GM19328 (cell line): ENCODE results near the gene RNASEH1.
"Not testable (repeated sequence)": the region's sequence is repeated elsewhere in the genome, so short reads cannot be mapped to it uniquely, and the experiment has no call there.

Experiments used
- ATAC-seq: cut with Tn5 transposase; IDR thresholded peaks from one replicate; pipeline ENCODE4 v1.9.1; 2021; ENCODE audit warnings: mild to moderate bottlenecking, moderate library complexity; ENCODE audit not compliant: unreplicated experiment

Gene RNASEH1

DNA sequence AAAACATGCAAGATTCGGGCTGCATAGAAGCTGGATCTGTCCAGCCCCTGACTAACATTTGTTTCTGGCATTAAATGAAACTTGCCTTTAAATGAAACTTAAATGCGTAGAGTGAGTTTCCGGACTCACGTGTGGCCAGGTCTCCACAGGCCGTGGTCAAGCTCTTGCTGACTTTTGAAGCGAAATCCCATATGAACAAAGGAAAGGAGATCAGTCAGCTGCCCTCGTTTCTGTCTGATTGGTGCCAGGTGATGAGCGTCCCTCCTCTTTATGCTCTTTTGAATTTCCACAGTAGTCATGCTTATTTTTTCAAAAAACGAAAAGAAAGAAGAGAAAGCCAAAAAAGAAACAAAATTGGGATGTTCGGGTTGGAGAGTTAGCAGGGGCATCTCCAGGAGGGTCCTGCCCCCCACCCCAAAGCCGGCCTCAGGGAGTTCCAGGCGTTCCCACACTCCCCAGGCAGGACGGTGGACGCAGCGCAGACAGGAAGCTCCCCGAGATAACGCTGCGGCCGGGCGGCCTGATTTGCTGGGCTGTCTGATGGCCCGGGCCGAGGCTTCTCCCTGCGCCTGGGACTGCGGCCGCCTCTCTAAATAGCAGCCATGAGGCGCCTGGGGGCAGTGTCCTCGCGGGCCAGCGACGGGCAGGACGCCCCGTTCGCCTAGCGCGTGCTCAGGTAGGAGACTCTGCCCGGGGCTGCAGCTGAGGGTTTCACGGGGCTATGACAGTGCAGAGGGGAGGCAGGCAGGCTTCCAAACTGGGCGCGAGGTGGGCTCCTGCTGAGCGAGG, 36.6 kb upstream of the RNASEH1 start, which contains the start of gene COLEC11:
Gene COLEC11, plus strand, starts transcription at position 620 of the 789 bp plus-strand sequence. CDS start 9,229 bp downstream, outside the sequence.
- no peak for ATAC-seq

DNA sequence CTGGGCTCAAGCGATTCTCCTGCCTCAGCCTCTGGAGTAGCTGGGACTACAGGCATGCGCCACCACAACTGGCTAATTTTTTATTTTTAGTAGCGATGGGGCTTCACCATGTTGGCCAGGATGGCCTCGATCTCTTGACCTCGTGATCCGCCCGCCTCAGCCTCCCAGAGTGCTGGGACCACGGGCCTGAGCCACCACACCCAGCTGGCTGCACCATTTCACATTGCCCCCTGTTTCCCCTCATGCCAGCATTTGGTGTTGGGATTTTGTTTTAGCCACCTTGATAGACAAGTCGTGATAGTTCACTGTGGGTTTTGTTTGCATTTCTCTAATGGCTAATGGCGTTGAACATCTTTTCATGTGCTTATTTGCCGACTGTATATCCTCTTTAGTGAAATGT, 31.0 kb upstream of the RNASEH1 start:
- ATAC-seq: no peak

DNA sequence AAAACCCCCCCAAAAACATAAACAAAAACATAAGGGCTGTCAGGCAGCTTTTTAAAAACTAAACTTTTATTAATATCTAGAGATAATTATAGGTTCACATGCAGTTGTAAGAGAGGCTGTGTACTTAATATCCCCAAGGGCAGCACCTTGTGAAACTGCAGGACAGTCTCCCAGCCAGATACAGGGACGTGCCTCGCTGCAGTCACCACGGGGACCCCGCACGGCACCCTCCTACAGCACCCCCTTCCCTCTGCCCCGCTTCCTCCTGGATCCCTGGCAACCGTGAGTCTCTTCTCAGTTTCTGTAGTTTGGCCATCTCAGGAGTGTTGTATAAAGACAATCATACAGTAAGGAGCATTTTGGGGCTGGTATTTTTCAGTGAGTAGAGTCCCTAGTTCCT, 30.0 kb upstream of the RNASEH1 start:
- no peak for ATAC-seq

- no peak for ATAC-seq
Observed at GRCh38 chr2:3587432-3587831, 29.3 kb upstream of the RNASEH1 start.

- no peak for ATAC-seq
Observed at GRCh38 chr2:3587021-3587420, 28.9 kb upstream of the RNASEH1 start.

DNA sequence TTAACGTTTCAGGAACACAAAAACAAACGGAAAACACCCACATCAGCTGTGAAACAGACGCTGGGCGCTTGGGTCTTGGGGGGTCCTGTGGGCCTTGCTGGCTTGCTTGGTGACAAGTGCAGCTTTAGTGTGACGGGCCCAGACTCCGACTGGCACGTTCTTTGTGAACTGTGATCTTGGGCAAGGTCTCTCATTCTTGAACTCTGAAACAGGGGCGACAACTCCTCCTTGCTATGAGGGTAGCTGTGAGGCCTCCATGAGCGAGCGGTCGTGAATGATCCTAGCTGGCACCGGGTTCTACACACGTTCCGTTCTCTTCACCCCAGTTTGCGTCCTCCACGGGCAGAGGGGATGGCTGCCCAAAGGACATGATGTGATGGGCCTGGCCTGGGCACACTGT, 28.1 kb upstream of the RNASEH1 start:
- ATAC-seq: no peak

- no peak for ATAC-seq
Observed at GRCh38 chr2:3585261-3586109, 27.4 kb upstream of the RNASEH1 start.

GRCh38 chr2:3584608-3585260, 26.6 kb upstream of the RNASEH1 start:
- ATAC-seq: no peak

GRCh38 chr2:3584076-3584475, 25.9 kb upstream of the RNASEH1 start:
- ATAC-seq: no peak

GRCh38 chr2:3581367-3582262, 23.5 kb upstream of the RNASEH1 start:
- no peak for ATAC-seq

DNA sequence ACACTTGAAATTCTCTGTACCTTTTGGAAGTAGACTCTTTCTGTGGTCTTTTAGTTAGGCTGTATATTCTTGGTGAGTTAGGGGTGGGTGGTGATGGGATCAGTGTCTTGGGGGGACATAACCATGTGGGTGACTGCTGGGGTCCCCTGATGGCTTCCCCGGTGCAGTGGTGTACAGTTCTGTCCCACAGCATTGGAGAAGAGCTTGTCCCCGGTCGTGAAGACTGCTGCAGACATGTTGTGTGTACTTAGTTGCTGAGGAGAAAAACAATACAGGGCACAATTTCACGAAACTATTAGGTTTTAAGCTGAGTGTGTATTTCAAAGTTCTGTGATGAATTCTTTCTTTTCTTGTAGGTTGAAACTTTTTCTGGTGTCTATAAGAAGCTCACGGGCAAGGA, 22.3 kb upstream of the RNASEH1 start:
- no peak for ATAC-seq

DNA sequence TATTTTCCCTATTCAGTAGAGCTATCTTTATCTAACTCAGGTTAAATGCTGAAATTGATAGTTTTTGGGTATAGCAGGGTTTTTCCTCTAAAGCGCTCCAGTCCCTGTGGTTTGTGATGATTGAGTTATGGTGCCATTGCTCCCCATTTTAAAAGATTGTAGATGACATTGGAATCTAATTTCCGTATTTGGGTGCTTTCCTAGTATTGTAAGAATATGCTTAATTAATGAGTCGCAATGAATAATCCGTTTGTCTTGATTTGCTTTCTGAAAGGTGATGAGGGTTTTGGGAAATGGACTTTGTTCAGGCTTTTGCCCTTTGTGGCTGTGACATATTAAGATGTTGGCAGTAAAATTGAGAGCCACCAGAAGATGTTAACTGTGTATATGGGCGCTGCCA, 20.9 kb upstream of the RNASEH1 start:
- ATAC-seq: no peak

- ATAC-seq: not testable (repeated sequence)
Observed at GRCh38 chr2:3576263-3576630, 18.1 kb upstream of the RNASEH1 start.

DNA sequence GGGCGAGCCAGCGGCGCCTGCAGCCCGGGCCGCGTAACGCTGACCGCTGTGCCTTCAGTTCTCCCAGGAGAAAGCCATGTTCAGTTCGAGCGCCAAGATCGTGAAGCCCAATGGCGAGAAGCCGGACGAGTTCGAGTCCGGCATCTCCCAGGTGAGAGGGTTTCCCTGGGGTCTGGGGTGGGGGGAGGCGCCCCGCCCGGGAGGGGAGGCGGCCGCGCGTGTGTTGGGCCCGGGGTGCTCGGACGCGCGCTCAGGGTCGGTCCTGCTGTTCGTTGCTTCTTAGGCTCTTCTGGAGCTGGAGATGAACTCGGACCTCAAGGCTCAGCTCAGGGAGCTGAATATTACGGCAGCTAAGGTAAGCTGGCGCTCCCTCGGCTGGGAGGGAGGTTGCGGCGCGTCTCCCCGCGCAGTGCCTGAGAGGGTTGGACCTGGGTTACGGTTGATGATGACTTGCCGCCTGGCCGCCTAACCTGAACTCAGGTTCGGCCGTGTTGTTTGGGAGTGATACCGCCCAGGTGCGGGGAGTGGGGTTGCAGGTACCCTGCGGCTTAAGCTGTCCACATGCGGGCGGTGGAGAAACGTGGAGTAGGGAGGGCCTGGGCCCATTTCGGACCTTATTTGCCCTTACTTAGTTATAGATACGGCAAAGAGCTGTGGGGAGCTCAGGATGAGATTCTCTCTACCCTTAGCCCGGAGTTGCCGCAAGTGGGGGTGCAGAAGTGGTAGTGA, 17.6 kb upstream of the RNASEH1 start:
- ATAC-seq: peak; percentile 23

GRCh38 chr2:3574155-3574554, 16.0 kb upstream of the RNASEH1 start:
- no peak for ATAC-seq

GRCh38 chr2:3572620-3573019, 14.5 kb upstream of the RNASEH1 start:
- no peak for ATAC-seq

DNA sequence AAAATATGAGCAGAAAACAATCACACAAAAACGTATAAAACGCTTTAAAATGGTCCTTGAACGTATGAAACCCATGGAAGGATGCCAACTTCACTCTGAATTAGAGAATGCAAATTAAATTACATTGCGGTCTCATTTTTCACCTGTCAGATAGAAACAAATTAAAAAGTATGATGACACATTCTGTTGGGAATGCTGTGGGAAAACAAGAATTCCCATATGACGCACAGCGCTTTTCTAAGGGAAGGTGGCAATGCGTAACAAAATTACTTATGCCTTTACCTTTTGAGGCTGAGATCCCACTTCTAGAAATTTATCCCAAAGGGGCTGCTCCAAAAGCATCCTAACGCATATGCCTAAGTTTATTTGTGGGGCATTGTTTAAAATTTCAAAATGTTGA, 13.2 kb upstream of the RNASEH1 start:
- ATAC-seq: no peak

- not testable (repeated sequence) for ATAC-seq
Observed at GRCh38 chr2:3569656-3570055, 11.5 kb upstream of the RNASEH1 start.

- ATAC-seq: no peak
Observed at GRCh38 chr2:3566806-3567205, 8.7 kb upstream of the RNASEH1 start.

- ATAC-seq: no peak
Observed at GRCh38 chr2:3565117-3565516, 7.0 kb upstream of the RNASEH1 start.
